HepG2 (cell line): ENCODE results near the gene SRSF7. TPM values are rescaled to one million over a fixed set of nuclear protein-coding genes. Genes with fewer than 3 reads are reported as not detected.
A peak's percentile ranks its signal among the peaks of the same experiment; 100 is the strongest.

ENCODE experiments used
- AHDC1 ChIP-seq: sonication (generic); formaldehyde crosslinking; IDR thresholded peaks from 2 replicates; pipeline ENCODE4 v1.5.1; 2020; ENCODE audit warnings: mild to moderate bottlenecking, missing genetic modification reagents, borderline replicate concordance
- ELK4 ChIP-seq: sonication (generic); formaldehyde crosslinking; IDR thresholded peaks from 2 replicates; pipeline ENCODE4 v1.9.0; 2021; ENCODE audit warnings: missing genetic modification reagents, borderline replicate concordance
- HDAC1 ChIP-seq: sonication (generic); formaldehyde crosslinking; IDR thresholded peaks from 2 replicates; pipeline ENCODE4 v1.5.1; 2020; ENCODE audit warnings: mild to moderate bottlenecking, missing genetic modification reagents
- KLF13 ChIP-seq: sonication (generic); formaldehyde crosslinking; IDR thresholded peaks from 2 replicates; pipeline ENCODE4 v1.4.0; 2020; ENCODE audit warnings: mild to moderate bottlenecking, missing genetic modification reagents
- MAF1 ChIP-seq: sonication (generic); formaldehyde crosslinking; IDR thresholded peaks from 2 replicates; pipeline ENCODE4 v1.5.0; 2020; ENCODE audit warnings: missing genetic modification reagents, borderline replicate concordance
- MTF1 ChIP-seq: sonication (generic); formaldehyde crosslinking; IDR thresholded peaks from 2 replicates; pipeline ENCODE4 v1.5.0; 2020; ENCODE audit warnings: missing genetic modification reagents
- RAD21 ChIP-seq: fragments of 450-650 bp; formaldehyde crosslinking; IDR thresholded peaks from 2 replicates; pipeline ENCODE4 v1.5.0; 2020; ENCODE audit warnings: mild to moderate bottlenecking
- RBM39 ChIP-seq: fragments of 200-400 bp; formaldehyde crosslinking; IDR thresholded peaks from one replicate; pipeline ENCODE4 v1.6.1; 2018; ENCODE audit warnings: antibody characterized with exemption, mild to moderate bottlenecking, low read depth, low read length; ENCODE audit not compliant: poor library complexity, severe bottlenecking
- SMYD3 ChIP-seq: sonication (generic); formaldehyde crosslinking; IDR thresholded peaks from 2 replicates; pipeline ENCODE4 v1.8.1; 2023; ENCODE audit warnings: mild to moderate bottlenecking, missing genetic modification reagents
- XBP1 ChIP-seq: sonication (generic); formaldehyde crosslinking; IDR thresholded peaks from 2 replicates; pipeline ENCODE4 v1.5.0; 2020; ENCODE audit warnings: missing genetic modification reagents
- XRCC5 ChIP-seq: fragments of 200-400 bp; formaldehyde crosslinking; optimal IDR thresholded peaks from 2 replicates; pipeline ENCODE3; 2017; ENCODE audit warnings: mild to moderate bottlenecking, low read length
- ZMAT5 ChIP-seq: sonication (generic); formaldehyde crosslinking; IDR thresholded peaks from 2 replicates; pipeline ENCODE4 v1.5.0; 2020; ENCODE audit warnings: mild to moderate bottlenecking, low read depth, missing genetic modification reagents, borderline replicate concordance
- ZNF503 ChIP-seq: sonication (generic); formaldehyde crosslinking; IDR thresholded peaks from 2 replicates; pipeline ENCODE4 v1.4.0; 2020; ENCODE audit warnings: missing genetic modification reagents
- ZNF580 ChIP-seq: IDR thresholded peaks from 2 replicates; pipeline ENCODE4 v1.6.1; 2016; ENCODE audit warnings: low read depth, borderline replicate concordance
- ZNF597 ChIP-seq: sonication (generic); formaldehyde crosslinking; IDR thresholded peaks from 2 replicates; pipeline ENCODE4 v1.5.0; 2020; ENCODE audit warnings: missing genetic modification reagents
- ZNF678 ChIP-seq: sonication (generic); formaldehyde crosslinking; IDR thresholded peaks from 2 replicates; pipeline ENCODE4 v1.4.0; 2020; ENCODE audit warnings: mild to moderate bottlenecking, missing genetic modification reagents
- ZNF792 ChIP-seq: IDR thresholded peaks from 2 replicates; pipeline ENCODE4 v1.6.1; 2016
- ZNF839 ChIP-seq: sonication (generic); formaldehyde crosslinking; IDR thresholded peaks from 2 replicates; pipeline ENCODE4 v1.4.0; 2020; ENCODE audit warnings: missing genetic modification reagents, mild to moderate bottlenecking, borderline replicate concordance
- ZNF879 ChIP-seq: sonication (generic); formaldehyde crosslinking; IDR thresholded peaks from 2 replicates; pipeline ENCODE4 v1.8.1; 2023; ENCODE audit warnings: missing genetic modification reagents
- polyA plus RNA-seq, 8 experiments: library from polyadenylated mRNA; depleted of rRNA in 3 of 8; stranded (reverse) in 7 of 8; unstranded in 1 of 8; fragments of >200 nt; fragmentation: Illumina TruSeq in 4 of 8; extraction: Trizol in 4 of 8; gene quantifications; 2 replicates each; pipeline versions ENCODE4 v1.2.1 to v1.2.3, GENCODE V29; 2011 to 2016; ENCODE audit warnings: low read depth in 4 of 8, missing spikeins in 1 of 8, mixed read lengths in 1 of 8; ENCODE audit not compliant: insufficient read depth in 1 of 8
- total RNA-seq, 5 experiments: library from RNA; depleted of rRNA; stranded (reverse); fragments of >200 nt; fragmentation: Illumina TruSeq; extraction: Trizol; gene quantifications; 2 replicates each; pipeline ENCODE4 v1.2.3, GENCODE V29; 2016; ENCODE audit warnings: low read depth in 1 of 5

SRSF7 gene
- total and polyA plus RNA-seq, 2 of the 13 experiments (the other 11 are each of a cell fraction or from before 2014, with no cell fraction given) = 172 to 275 TPM

- TF ChIP-seq ZNF597 = no peak
- TF ChIP-seq ZNF839 (CRISPR knock-in tag) = no peak
- peak; percentile 48; the same call in 1 of the 2 replicates for TF ChIP-seq ZNF678 (CRISPR knock-in tag)
- TF ChIP-seq KLF13 (CRISPR knock-in tag) = 0 out of 2 replicates have a peak, but pooled peaks have one; percentile 86
- TF ChIP-seq ZNF503 (CRISPR knock-in tag) = no peak
- TF ChIP-seq ZNF792 (CRISPR knock-in tag) = peak; percentile 91
- TF ChIP-seq SMYD3 = 0 out of 2 replicates have a peak, but pooled peaks have one; percentile 43
- TF ChIP-seq ZNF879 (CRISPR knock-in tag) = peak; percentile 64; the same call in 1 of the 2 replicates
- no peak for TF ChIP-seq ELK4
- peak; percentile 100 for TF ChIP-seq RBM39
- TF ChIP-seq ZMAT5 (CRISPR knock-in tag) = no peak
- peak; percentile 56; the same call in 1 of the 2 replicates for TF ChIP-seq RAD21
- peak; percentile 87; the same call in 1 of the 2 replicates for TF ChIP-seq ZNF580 (CRISPR knock-in tag)
- peak; percentile 56; the same call in 1 of the 2 replicates for TF ChIP-seq AHDC1 (CRISPR knock-in tag)
- TF ChIP-seq XRCC5 = no peak
- peak; percentile 88 for TF ChIP-seq HDAC1 (CRISPR knock-in tag)
- TF ChIP-seq XBP1 (CRISPR knock-in tag) = no peak; the same call in 1 of the 2 replicates
- no peak for TF ChIP-seq MAF1 (CRISPR knock-in tag)
- TF ChIP-seq MTF1 (CRISPR knock-in tag) = peak; percentile 69; the same call in 1 of the 2 replicates
Measured at GRCh38 chr2:38750891-38751595, at the start of gene SRSF7 (continued).
